NCI-H1417 (cell line): ENCODE measurements around the gene COX4I1.

Experiments
- DNase-seq, 3 experiments: peaks; one replicate each; lab custom pipeline; 2025; lab: John Stamatoyannopoulos, UW

Gene COX4I1

GRCh38 chr16:85842435-85842834 is 42.9 kb downstream of the COX4I1 start:
- no peak for DNase-seq

DNA sequence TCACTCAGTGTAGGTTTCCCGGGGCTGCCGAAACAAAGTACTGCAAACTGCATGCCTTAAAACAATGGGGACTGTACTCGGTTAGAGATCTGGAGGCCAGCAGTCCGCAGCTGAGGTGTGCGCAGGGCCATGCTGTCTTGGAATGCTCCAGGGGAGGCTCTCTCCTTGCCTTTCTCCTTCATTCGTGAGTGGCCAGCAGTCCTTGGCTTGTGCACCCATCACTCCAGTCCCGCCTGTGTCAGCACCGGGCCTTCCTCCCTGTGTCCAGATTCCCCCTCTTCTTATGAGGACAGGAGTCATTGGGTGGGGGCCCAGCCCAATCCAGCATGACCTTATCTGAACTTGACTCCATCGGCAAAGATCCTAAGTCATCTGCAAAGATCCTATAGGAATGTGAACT is 43.4 kb downstream of the COX4I1 start:
- no peak for DNase-seq

DNA sequence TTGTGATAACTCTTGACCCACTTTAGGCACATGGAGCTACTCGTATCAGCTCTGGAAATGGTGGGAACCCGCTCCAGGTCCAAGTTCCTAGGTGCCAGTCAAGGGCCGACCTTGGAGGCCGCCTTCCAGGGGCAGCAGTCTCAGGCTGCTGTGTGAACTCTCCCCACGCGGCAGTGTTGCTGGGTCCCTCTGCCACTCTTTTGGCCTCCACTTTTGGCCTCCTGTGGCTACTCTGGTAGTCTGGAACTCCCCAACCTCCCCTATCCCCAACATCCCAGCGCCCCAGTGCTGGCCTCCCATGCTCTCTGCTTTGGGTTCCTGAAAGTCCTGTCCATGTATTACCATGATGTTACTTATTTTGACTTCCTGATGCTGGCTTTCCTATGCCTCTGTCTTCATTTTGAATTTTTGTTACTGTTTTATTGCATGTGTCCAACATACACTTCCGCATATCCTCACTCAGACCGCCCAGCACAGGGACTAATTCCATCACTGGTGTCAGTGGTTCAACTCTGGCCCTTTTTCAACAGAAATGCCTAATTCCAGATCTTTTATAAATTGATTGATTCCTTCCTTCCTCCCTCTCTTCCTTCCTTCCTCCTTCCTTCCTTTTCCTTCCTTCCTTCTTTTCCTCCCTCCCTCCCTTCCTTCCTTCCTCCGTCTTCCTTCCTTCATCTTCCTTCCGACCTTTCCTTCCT is 44.1 kb downstream of the COX4I1 start:
- DNase-seq = no peak

DNA sequence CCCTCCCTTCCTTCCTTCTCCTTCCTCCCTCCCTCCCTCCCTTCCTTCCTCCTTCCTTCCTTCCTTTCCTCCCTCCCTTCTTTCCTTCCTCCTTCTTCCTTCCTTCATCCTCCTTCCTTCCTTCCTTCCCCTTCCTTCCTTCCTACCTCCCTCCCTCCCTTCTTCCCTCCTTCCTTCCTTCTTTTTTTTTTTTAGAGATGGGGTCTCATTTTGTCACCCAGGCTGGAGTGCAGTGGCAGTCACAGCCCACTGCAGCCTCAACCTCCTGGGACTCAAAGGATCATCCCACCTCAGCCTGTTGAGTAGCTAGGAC is 44.6 kb downstream of the COX4I1 start:
- DNase-seq = no peak

DNA sequence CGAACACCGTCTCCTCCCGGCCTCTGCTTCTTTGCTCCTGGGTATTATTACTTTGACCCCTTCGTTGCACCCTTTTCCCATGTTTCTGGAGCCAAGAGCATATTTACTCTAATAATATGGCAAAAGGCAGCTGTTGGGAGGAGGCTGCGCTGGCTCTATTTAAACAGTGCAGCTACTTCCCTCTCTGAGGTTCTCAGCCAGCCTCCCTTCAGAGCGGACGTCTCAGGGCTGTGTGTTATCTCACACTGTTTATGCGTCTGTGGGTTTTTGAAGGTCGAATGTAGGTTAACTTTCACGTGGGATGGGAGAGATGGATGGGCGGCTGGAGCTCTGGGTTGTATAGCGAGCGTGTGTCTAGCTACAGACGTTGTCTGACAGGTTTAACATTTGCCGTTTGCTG is 45.3 kb downstream of the COX4I1 start:
- DNase-seq = no peak

DNA sequence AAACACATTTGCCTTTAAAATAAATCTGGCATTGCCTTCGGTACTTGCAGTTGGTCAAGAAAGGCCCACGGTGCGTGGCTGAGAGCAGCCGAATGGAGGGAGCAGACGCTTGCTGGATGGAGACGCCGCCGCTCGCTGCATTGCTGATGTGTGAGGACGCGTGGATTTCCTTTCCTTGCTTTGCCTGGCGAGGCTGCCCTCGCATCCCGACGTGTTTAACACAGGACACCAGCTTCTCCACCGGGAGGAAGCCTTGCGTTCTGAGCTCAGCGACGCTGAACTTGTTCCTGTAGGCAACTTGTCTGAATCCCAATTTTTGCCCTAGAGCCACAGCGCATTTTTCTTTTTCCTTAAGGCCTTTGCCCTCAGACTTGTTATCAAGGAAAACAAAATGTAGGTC is 45.8 kb downstream of the COX4I1 start:
- DNase-seq = no peak

GRCh38 chr16:85846461-85846860 is 47.0 kb downstream of the COX4I1 start:
- DNase-seq = no peak

DNA sequence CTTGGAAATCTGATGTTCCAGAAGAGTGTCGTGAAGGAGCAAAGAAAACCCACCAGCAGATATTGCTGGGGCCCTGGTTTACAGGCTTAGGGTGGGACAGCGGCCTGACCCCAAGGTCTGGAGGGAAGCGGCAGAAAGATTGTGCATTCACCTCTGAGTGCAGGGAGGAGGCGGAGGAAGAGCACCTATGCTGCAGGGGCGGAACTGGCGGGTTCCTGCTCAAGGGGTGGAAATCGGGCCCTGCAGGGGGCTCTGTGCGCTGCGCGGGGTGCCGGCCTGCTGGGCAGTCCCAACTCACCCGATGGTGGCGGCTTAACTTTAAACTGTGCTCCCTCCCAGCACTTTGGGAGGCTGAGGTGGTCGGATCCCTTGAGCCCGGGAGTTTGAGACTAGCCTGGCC is 47.5 kb downstream of the COX4I1 start:
- DNase-seq = no peak

DNA sequence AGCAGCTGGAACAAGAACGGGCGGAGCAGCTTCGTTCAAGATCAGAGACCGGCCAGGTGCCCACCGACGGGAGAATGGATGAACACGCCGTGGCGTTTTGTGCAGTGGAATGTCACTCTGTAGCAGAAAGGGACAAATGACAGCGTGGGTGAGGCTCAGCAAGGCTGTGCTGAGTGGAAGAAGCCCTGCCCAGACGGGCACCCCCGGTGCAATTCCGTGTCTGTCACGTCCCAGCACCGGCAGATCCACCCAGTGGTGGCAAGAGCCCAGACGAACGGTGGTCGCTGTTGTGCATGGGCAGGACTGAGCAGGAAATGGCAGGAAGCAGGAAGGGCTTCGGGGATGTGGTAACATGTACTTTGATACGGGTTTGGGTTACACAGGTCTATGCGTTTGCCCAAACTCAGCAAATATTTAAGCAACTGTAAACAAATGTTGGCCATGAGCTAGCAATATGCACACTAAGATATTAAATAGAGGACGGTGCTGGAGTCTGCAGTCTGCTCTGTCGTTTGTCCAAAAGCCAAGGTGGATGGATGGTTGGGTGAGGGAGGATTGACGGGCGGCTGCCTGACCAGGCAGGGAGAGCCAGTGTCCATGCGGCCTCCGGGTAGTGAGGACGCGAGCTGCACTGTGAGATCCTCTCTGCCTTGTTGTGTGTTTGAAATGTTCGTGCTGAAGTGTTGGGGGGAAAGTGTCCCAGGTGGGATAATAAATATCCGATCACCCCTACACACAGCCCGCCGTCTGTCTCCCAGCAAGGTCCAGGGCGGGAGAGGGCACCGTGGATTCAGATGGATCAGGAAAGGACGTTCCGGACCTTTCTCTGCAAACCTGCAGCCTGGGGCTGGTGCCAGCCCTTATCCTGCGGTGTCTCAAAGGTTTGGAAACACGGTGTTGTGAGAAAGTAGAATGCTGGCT is 48.4 kb downstream of the COX4I1 start:
- DNase-seq = no peak

DNA sequence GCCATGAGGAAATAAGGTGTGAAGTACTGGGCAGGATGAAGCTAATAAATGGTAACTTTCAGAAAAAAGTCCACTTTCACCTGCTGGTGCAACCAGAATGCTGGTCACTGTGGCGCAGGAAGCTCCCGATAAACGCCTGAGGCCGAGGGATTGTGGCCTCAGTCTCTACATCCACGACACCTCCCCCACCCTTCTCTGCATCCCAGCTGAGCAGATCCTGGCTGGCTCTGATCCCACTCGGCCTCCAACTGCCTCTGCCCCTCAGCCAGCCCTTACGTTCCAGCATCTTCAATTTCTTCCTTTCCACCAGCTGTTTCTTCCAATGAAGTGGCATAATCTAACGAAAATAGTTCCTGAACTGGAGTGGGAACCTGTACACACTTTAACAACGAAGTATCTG is 49.5 kb downstream of the COX4I1 start:
- no peak for DNase-seq

GRCh38 chr16:85849388-85849787 is 49.9 kb downstream of the COX4I1 start:
- DNase-seq = no peak

DNA sequence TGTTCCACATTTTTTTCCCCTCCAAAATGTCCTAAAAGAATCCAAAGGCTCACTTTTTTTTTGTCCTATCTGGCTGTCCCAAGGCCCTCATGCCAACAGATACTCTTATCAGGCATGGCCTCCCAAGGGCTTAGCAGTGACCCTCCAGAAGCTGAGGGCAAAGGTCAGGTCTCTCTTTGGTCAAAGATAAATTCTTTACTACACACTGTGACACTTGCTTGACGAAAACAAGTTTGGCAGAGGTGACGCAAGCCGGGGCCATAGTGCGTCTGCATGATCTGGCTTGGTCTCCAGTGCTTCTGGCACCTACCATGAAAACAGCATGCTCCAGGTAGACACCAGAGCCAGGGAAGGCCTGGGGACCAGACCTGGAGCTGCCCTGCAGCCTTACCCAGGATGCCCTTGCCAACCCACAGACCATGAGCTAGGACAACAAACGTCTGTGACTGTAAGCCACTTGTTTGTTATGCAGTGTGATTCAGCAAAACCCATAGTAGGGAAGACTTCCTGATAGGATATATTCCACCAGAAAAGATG is 50.9 kb downstream of the COX4I1 start:
- DNase-seq = no peak

DNA sequence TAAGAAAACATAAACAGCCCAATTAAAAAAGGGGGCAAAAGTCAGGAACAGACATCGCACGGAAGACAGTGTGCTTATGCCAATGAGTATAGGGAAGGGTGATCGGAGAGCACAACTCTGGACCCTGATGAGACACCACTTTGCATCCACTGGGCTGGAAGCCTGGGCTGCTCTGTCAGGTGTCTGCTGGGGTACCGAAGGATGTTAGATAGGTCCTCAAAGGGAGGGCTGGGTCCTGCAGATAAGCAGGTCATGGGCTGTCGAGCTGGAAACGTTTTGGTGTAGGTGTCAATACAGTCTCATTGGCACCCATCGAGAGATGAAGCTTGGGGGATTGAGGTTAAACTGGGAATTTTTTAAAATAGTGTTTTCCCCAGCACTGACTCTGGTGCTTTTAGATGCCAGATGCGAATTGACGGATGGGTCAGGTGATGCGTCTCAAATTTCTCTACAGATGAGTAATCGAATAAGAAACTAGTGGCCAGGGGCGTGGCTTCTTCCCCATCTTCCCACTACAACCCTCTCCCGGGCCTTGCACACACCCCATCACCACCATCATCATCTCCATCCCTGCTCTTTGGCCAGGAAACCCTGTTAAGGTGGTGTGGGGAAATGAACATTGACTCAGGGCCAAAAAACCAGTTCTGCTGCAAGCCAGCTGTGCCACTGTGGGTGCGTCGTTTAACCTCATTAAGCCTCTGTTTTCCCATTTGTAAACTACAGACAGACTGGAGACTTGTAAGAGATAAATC is 51.7 kb downstream of the COX4I1 start:
- DNase-seq = no peak

DNA sequence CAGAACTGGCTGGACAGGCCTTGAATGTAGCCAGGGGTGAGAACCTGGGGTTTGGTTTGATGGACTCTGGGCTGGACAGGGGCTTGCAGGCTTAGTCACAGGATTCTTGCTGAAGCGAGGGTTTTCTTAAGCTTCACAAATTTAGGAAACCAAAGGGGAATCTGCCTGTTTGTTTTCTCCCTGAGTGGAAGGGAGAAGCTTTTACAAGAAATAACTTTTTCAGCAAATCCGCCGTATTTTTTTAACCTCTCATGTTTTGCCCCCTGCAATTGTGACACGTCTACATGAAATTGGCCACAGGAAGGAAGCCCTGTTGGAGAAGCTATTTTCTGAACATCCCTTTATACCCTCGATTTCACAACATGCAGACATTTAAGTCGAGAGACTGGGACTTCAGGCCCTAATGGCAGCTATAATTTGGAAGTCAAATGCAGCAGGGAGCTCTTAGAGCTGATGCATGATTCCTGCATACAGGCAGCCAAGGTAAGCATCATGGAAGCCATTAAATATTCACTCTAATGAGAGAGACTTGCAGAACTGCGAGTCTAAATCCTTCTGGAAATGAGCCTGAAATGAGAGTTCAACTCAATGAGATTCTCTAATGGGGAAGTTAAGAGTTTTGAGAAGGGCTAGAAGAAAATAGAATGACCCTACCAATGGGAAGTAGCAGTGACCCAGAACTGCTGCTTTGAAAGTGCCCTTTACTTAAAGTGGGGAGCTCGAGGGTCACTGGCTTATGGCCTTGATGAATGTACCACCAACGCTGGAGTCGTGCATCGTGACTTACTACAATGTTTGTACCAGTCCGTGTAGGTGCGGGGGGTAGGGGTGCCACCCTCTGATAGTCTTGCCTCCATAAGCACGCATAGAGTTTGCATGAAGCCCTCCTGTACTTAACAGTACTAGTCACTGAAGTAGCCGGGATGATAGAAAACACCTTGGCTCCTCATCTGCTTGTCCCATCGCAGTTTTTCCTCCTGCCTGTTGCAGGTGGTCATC is 54.4 kb downstream of the COX4I1 start:
- DNase-seq = no peak

DNA sequence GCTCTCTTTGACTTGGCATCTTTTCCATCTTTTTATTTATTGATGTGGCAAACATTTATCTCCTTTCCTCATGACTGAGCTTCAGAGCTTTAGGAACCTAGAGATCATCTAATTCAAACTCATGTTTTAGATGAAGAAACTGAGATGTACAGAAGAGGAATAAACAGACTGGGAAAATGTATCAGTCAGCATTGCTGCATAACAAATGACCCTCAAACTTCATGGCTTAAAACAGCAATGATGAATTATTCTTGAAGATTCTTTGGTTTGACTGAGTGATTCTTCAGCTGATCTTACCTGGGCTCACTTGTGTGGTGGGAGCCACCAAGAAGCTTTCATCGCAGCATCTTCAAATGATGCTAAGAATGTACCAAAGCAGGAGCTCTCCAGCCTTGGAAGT is 55.4 kb downstream of the COX4I1 start:
- no peak for DNase-seq

DNA sequence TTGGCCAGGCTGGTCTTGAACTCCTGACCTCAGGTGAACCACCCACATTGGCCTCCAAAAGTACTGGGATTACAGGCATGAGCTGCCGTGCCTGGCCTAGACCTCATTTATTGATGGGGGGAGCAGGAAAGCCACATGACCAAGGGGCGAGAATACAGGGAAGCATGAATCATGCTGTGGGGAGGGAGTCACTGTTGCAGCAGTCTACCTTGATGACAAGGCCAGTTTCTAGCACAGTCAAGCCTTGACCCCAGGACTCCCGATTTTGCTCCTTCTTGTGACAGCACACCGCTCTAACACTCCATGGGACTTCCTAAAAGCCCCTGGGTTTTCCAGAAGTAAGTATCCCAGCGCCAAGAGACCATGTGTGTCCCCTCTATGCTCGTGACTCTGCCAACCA is 56.6 kb downstream of the COX4I1 start:
- no peak for DNase-seq

GRCh38 chr16:85856585-85856984 is 57.1 kb downstream of the COX4I1 start:
- no peak for DNase-seq
